ENCODE data around the gene CYYR1.
A peak's percentile ranks its signal among the peaks of the same experiment; 100 is the strongest.
"Not testable (repeated sequence)": the region's sequence is repeated elsewhere in the genome, so short reads cannot be mapped to it uniquely, and the experiment has no call there.

CYYR1 gene

DNA sequence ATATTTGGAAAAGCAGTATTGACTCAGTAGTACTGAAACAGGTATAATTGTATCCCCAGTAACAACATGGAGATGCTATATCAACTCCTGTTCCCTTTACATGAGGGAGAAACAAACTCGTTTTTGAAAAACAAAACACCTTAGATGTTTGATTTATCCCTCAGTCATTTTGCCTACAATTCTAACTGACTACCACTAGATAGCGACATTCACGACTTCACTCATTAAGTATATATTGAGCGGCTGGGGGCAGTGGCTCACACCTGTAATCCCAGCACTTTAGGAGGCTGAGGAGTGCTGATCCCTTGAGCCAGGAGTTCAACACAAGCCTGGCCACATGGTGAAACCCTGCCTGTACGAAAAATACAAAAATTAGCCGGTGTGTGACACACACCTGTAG is 83.3 kb downstream of the CYYR1 start:
- no peak for DNase-seq (ENCODE audit: low read depth)

DNA sequence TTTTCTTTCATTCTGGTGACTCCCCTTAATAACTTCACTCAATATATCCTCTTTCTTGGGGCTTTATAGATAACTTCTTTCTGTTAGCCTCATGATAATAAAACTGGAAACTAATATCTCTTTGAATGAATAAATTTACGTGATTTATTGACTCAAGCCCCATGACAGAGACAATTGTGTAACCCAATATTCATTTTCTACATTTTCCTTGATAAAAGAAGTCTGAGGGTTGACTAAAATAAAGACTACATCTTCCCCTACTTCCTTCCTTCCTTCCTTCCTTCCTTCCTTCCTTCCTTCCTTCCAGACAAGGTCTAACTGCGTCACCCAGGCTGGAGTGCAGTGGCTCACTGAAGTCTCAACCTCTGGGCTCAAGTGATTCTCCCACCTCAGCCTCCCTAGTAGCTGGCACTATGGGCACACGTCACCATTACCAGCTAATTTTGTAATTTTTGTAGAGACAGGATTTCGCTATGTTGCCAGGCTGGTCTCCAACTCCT is 85.1 kb downstream of the CYYR1 start:
- DNase-seq (ENCODE audit: low read depth): no peak

DNA sequence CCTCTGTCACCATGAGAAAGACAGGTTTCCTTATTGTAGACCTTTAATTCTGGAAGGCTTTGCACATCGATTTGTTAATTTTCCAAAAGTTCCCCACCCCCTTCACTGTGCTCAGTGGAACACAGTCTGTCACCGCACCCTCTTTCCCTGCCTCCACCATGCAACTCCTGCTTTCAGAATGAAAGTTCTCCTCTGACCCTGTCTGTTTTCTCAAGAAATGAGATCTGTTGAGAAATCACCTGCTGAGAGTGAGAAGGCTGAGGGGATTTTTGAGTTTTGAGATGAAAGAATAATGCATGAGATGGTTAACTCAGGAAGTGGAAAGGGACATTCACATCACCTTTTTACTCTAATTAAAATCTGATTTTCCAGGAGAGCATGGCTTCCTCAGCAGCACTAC is 99.6 kb downstream of the CYYR1 start:
- no peak for DNase-seq (ENCODE audit: low read depth)

DNA sequence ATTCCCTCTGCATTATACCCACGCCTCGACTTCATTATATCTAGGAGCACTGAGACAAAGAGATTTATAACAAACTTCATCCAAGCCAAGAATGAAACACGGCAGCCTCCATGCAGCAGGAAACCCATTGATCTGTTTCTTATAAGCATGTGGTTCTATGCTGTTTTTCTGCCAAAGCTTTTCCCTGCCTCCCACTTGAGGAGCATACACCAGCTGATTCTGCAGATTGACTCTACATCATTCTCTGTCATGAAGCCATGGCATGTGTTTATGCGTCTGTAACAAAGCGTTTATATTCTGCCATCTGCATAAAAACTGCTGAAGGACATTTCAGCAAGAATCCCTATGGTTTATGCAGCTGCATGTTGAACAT is 102.0 kb downstream of the CYYR1 start:
- no peak for DNase-seq (ENCODE audit: low read depth)

DNA sequence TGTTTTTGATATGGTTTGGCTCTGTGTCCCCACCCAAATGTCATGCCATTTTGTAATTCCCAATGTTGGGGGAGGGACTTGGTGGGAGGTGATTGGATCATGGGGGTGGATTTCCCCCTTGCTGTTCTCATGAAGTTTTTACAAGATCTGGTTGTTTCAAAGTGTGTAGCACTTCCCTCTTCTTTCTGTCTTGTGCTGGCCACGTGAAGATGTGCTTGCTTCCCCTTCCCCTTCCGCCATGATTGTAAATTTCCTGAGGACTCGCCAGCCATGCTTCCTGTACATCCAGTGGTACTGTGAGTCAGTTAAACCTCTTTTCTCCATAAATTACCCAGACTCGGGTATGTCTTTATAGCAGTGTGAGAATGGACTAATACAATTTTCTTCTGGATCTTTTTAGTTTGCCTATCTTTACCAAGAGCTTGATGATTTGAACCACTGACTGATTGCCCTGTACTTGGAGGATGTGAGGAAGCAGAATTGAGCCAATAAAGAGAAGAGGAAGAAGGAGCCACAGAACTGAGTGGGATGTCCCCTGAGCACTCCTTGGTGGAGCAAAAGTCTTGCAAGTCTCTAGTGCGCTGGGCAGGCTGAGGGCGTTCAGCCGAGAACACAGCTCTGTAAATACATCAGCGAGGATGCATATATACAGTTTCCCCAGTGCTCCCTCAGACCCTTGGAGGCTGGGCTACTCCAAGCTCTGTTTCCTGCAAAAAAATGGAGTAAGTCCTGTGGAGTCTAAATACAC is 102.6 kb downstream of the CYYR1 start:
- DNase-seq (ENCODE audit: low read depth): no peak

DNA sequence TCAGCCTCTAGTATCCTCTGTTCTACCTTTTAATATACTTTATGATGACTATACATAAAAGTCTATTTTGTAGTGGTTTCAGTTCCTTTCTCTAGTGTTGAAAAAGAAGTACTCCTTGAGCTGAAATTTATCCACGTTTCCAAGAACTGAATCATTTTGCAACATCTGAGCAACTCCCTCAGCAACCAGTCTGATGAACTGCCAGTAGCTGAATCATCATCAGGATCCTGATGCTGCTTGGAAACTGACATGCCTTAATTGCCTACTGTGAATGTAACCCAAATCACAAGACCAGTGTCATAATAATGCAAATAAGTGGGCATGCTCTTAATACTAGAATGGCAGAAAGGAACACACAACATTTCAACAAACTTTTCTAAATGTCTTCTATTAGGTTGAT is 103.3 kb downstream of the CYYR1 start:
- peak; percentile 84 for DNase-seq (ENCODE audit: low read depth)

DNA sequence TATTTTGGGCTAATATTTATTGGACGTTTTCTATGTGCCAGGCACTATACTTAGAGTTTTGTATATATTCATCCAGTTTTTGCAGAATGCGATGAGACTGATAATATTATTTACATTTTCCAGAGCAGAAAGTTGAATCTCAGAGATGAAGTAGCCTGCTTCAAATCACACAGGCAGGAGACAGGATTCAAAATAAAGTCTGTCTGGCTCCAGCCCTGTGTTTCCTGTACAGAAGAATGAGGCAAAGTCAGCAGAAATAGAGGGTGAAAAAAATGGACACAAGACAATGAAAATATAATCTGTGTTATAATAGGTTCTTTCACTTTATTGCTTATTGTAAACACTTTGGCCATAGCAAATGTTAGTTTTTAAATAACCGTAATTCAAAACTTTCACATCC is 107.2 kb downstream of the CYYR1 start:
- DNase-seq (ENCODE audit: low read depth): no peak

DNA sequence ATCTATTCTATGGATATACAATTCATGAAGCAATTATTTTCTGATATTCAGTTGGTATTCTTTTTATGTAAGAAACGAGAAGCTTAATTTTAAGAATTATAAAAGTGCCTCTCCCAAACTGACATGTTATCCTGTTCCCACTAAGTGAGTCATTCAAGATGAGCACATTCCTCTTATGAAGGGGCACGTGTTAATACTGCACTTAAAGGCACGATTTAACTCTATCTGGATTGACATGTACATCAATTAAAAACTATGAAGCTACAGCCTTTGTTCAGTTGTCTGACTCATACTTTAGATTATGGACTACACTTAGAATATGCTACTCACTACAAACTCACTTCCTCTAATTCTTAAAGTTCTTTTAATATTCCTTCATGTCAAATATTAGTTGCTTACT is 111.6 kb downstream of the CYYR1 start:
- DNase-seq (ENCODE audit: low read depth): no peak

DNA sequence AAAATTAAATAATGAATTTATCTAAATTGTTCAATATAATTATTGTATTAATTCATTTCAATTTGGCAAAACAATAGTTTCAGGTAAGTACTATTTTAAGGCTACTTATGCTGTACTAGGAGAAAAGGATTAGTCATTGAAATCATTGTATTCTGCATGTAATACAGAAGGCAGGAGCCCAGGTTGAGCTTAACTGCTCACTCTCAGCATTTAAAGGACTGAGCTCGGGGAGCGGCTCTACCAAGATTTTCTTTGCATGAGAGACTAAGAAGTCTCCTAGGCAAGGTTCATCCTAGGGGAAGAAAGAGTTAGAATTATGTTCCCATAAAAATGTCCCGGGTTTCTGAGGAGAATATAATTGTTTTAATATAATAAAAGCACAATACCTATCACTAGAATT is 112.5 kb downstream of the CYYR1 start:
- no peak for DNase-seq (ENCODE audit: low read depth)

DNA sequence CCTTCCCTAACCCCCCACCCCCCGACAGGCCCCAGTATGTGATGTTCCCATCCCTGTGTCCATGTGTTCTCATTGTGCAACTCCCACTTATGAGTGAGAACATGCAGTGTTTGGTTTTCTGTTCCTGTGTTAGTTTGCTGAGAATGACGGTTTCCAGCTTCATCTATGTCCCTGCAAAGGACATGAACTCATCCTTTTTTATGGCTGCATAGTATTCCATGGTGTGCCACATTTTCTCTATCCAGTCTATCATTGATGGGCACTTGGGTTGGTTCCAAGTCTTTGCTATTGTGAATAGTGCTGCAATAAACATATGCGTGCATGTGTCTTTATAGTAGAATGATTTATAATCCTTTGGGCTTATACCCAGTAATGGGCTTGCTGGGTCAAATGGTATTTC is 114.2 kb downstream of the CYYR1 start:
- DNase-seq (ENCODE audit: low read depth): not testable (repeated sequence)

DNA sequence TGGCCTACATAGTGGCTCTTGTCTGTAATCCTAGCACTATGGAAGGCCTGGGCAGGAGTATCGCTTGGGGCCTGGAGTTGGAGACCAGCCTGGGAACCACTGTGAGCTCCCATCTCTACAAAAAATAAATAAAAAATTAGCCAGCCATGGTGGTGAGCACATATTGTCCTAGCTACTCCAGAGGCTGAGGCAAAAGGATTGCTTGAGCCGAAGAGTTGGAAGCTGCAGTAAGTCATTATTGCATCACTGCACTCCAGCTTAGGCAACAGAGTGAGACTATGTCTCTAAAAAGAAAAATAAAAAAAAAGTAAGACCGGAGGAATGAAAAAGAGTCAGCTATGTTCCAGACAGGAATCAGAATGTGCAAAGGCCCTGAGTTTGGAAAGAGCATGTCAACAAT is 115.3 kb downstream of the CYYR1 start:
- DNase-seq (ENCODE audit: low read depth): no peak

DNA sequence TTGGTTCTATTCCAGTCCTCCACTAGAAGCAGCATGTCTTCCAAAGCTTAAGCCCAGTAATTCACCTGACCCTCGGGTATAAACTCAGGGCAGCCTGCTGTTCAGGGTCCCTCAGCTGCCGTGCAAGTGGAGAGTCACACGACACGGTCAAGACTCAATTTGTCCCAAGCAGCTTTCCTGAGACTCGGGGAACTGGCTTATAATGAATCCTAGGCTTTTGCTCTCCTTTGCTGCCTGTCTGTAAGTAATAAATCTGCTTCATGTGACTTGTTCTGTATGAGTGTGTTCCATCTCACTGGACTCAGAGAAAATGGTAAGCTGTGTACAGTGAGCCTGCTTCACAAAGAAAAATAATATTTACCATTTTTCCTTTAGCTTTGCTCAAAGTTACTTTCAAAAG is 119.8 kb downstream of the CYYR1 start:
- DNase-seq (ENCODE audit: low read depth): no peak

DNA sequence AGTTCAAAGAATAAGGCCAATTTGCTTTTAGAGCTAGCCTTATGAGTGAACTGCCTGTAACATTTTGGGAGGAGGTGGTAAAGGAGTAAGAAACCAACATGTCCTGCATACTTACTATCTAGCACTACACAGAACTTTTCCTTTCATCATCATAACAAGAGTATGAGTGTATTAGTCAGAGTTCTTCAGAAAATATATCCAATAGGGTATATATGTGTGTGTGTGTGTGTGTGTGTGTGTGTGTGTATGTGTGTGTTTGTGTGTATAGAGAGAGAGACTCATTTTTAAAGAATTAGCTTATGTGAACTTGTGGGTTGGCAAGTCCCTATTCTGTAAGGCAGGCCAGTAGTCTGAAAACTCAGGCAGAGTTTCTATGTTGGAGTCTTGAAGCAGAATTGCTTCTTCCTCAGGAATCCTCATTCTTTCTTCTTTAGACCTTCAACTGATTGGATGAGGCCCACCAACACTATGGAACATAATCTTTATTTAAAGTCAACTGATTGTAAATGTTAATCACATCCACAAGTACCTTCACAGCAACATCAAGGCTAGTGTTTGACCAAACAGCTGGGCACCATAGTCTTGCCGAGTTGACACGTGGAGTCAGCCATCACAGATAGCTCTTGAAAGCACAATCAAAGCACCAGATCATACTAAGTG is 121.9 kb downstream of the CYYR1 start:
- DNase-seq (ENCODE audit: low read depth): no peak

DNA sequence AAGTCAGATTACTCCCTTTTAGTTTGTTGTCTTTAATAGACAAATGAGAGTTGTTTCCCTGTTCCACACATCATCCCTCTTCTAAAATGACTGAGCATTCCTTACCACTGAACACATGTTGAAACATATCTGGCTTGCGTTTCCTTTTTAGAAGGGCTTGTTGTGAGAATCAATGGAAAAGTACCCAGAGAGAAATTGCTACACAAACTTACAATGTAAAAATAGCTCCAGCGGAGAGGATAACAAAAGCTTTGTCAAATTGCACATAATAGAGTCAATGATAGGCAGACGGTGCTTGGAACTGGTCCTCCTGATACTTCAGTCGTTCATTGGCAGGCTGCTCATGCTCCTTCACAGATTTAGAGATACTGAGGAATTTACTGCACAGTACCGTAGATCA is 123.9 kb downstream of the CYYR1 start:
- DNase-seq (ENCODE audit: low read depth): peak; percentile 58

DNA sequence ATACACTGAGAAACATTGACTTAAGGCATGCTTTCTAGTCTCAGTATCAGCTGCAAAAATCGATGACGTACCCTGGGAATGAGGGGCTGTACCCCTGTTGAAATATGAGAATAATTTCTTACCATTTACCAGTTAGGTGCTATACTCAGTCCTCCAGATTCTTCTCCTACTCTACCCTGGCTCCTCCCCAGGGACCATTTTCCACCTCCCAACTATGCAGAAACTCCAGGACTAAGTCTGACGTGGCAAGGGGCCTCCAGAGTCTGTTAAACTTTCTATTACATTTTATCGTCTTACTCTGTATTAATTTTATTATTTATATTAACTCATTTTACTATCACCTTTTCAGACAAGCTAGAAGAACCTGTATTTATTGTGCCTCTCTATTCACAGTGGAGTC is 124.3 kb downstream of the CYYR1 start:
- DNase-seq (ENCODE audit: low read depth): no peak

DNA sequence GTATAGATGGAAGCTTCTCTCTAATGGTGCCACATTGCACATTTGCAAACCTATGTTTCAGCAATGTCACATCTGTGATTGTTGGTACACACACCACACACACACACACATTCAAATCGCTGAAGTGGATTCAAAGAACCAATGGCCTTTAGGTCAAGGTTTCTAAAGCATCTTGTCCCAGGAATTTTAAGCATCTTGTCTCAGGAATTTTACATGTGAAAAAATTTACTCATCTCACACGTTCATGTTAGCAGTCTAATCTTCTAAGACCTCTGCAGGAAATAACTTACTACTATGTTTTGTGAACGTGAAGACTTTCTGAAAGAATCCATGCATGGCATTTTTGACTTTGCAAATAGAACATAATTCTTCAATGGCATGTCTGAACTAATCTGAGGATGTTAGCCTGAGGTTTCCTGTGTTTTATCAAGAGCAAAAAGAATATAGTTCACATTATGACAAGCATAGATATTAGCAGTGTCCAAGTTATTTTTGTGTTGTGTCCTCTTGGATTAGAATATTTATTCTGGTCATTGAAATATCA is 125.1 kb downstream of the CYYR1 start:
- DNase-seq (ENCODE audit: low read depth): no peak

DNA sequence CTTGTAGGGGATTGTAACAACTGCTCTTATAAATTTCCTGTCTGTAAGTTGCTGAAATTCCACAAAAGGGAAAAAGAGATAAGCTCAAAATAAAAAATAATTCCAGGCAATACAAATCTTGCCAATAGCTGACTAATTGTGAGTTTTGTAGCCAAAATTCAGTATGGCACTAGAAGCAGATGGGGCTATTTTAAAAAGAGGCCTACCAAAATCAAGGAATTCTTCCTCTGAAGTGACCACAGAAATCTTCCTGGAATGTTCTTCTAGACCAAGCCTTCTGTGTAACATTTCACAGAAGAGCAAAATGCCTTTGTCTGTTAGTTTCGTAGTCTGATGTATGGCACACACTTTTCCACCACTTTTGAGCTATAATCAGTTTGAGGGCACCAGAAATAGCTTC is 127.6 kb downstream of the CYYR1 start:
- DNase-seq (ENCODE audit: low read depth): peak; percentile 48

DNA sequence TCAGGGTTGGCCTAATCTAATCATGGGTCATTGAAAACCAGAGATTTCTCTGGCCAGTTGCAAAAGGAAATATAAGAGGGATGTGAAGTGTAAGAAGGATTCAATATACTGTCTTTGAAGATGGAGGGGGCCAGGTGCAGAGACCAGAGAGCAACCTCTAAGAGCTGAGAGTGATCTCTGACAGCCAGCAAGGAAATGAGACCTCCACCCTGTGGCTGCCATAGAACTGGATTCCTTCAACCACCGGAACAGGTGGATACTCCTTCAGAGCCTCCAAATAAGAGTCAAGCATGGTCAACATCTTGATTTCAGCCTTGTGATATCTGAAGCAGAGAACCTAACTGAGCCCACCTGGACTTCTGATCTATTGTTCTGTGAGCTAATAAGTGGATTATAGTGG is 128.4 kb downstream of the CYYR1 start:
- no peak for DNase-seq (ENCODE audit: low read depth)

DNA sequence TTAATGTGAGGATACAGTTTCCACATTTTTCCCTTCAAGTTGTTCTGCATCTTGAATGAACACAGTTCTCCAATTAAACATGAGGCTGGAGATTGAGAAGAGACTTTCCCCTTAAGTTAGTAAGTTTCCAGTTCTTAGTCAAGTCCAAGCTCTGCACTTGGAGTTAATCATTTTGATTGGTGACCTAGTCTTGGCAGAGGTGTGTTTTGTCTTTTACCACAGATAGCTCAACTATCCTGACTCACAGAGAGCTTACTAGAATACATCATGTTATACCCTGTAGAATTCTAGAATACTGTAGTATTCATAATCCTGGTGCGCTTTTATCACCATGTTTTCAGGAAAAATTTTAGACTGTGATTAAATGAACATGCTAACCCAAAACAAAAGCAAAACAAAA is 129.2 kb downstream of the CYYR1 start:
- DNase-seq (ENCODE audit: low read depth): peak; percentile 29

DNA sequence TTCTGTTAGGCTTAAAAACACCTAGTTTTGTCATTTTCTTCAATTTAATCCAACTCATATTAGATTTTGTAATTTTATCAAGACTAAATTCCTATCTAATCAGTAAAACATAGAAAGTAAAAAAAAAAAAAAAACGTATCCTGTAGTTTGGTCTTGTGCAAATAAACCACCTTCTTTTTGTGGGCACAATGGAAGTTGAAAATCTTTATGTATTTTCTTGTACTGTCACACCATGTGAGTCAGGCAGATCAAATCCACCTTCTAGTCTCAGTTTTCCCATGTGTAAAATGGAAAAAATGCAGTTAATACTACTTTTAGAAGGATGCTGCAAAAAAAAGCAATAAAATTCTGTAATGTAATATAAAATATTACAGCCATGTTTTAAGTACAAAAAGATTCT is 129.8 kb downstream of the CYYR1 start:
- DNase-seq (ENCODE audit: low read depth): no peak

DNA sequence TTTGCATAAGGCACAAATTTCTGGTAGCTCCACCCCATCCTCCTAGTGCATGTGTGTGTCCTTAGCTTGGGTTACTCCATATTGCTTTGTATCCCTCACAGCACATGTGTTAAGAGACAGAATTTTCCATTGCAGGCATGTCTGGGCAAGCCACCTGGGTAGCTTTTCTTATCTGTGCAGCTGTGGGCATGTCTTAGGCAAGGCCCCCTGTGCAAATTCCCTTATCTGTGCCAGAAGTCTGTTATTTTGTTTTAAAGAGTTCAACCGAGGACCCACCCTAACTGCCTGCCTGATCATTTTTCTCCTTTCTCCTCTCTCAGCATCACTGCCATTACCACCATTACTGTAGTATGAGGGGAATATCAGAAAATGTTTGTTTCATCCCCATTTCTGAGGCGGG is 131.9 kb downstream of the CYYR1 start:
- DNase-seq (ENCODE audit: low read depth): no peak

DNA sequence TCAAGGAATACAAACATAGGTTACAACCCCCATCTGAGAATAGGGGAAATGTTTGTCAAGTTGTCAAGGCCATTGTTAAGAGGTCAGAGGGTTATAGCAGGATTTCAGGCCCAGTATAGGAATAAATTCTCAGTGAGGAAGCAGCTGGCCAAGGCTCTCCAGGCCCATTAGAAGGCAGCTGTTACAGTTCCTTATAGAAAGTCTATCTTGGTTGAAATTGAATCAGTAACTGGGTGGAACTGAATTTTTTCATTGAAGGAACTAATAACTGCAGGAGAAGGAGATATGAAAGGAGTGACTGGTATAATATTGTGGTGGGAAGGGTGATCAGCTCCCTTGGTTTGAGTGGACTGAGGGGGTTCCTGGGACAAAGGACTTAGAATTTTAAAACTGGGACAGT is 134.1 kb downstream of the CYYR1 start:
- no peak for DNase-seq (ENCODE audit: low read depth)

DNA sequence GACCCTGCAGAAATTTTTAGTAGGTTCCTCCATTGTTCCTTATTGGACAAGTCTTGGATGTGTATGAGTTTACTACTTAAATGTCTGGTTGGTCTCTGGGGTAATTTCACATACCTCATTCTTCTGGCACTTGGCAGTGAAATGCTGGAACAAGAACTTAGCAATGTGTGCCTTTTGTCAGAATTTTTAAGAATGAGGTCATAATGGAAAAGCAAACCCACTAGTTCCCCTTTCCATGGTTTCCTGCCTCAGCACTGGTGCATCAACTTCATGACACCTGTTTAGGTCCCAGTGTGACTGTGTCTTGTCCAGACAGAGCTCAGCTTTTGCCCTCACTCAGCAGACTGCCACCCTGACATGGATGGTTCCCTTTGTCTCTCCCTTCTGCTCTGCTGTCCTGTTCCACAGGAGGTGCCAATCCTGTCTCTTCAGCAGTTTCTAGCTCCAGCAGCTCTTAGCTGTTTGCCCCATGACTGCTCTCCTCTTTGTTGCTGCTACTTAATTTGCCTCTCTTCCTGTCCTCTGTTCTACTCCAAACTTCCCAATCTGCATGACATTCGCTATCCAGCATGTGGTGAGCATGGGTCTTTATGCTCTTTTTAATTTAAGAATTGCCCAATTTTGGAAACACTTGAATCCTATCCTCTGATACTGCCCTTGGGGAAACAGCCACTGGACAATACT is 135.6 kb downstream of the CYYR1 start:
- DNase-seq (ENCODE audit: low read depth): no peak

Measured in GM04504 (cell line).